GM18505 (cell line): Measurements from ENCODE around the gene NPR2.

Source experiments
- ATAC-seq: cut with Tn5 transposase; IDR thresholded peaks from one replicate; pipeline ENCODE4 v1.9.1; 2021; ENCODE audit not compliant: unreplicated experiment
- POLR2A ChIP-seq: IDR thresholded peaks from 4 replicates; pipeline ENCODE4 v1.6.1; 2011; ENCODE audit warnings: borderline replicate concordance; ENCODE audit not compliant: insufficient read depth, insufficient read length; ENCODE audit errors: extremely low read depth

The NPR2 gene

DNA sequence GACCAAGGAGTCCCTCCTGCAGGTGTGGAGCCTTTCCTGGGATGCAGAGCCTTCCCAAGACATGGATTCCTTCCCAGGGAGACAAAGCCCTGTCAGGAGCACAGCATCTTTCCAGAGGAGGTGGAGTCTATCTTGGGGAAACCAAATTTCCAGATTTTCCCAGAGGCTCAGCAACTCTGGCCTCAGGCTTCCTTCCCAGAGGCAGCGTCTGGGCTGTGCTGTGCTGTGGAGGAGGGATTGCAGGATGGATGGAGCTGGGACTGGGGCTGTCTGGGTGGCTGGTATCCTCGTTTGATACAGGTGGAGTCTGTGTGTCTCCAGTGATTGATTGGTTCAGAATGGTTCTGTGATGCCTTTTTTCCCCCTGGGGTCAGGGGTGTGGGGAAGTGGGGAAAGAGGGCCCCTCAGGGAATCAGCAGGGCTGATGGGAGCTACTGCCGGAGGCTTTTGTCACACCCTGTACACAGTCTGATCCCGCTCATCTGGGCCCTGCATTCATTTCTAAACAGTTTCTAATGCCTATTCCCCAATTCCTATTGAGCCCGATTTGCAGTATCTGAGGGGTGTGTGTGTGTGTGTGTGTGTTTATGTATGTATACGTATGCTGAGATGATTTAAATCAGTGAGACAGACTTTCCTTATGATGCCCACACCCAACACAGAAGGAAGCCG, 62.8 kb downstream of the NPR2 start:
- ATAC-seq, result no peak

DNA sequence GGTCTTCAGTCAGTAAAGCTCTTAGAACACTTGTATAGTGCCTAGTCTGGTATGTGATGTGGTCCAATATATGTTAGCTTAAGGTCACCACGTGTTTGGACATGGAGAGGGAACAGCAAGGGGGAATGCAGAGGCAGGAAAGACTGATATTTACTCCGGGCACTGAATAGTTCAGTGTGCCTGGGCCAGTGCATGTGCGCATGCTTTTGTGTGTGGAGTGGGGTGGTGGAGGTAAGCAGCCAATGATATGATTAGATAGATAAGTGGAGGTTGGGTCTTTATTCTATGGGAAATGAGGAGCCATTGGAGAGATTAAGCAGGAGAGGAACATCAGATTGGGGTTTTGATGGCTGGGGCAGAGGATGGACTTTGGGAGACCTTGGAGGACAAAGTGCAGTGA, 64.8 kb downstream of the NPR2 start:
- ATAC-seq, result no peak
- no peak for TF ChIP-seq POLR2A

More for the DNA sequence above, 62.8 kb downstream of the NPR2 start:
- TF ChIP-seq POLR2A, result no peak

DNA sequence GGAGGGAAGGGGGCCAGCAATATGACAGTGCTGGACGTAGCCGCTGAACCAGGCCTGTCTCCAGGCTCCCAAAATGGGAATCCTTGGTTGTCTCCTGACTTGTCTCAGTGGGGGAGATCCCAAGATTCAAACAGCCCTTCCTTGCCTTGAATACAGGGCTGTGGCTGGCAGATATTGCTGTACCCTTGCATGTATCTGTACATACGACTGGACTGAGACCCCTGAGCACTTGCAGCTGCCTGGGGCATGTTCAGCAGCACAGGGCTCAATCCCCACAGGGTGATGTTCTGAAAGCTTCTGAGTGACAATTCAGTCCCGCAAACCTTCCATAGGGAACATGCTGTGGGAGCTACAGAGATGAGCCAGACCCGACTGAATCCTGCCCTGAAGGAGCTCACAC, 65.5 kb downstream of the NPR2 start:
- no peak for ATAC-seq
- no peak for TF ChIP-seq POLR2A

DNA sequence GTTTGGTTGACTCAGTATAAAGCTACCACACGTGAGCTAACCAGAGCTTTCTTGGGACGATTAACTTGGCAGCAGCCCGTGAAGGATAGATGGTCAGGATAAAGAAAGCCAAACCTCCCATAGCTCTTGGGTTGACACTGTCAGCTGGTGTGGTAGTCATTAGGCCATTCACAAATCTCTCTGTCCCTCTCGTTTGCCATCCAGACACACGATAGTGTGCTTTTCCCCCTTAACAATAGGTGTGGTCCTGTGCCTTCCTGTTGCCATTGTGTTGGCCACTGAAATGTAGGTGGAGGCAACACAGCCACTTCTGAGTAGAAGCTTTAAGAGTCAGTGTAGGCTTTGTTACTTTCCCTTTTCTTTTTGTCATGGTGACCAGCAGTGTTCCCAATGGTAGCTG, 67.1 kb downstream of the NPR2 start:
- ATAC-seq, result no peak
- no peak for TF ChIP-seq POLR2A
